HepG2 (cell line): Measurements from ENCODE around the gene TMEM233.

Experiments
- FOXA3 ChIP-seq: IDR thresholded peaks from 2 replicates; pipeline ENCODE4 v1.6.1; 2016; ENCODE audit warnings: missing genetic modification reagents, missing compliant biosample characterization
- TCF7L2 ChIP-seq: IDR thresholded peaks from 2 replicates; pipeline ENCODE4 v1.6.1; 2011; ENCODE audit warnings: mild to moderate bottlenecking, low read depth, low read length, moderate library complexity
- ZNF274 ChIP-seq: sonication (generic); formaldehyde crosslinking; IDR thresholded peaks from 2 replicates; pipeline ENCODE4 v1.5.1; 2020; ENCODE audit warnings: mild to moderate bottlenecking, missing genetic modification reagents
- ZNF512 ChIP-seq: sonication (generic); formaldehyde crosslinking; IDR thresholded peaks from 2 replicates; pipeline ENCODE4 v1.4.0; 2020; ENCODE audit warnings: mild to moderate bottlenecking, missing genetic modification reagents
- ZNF83 ChIP-seq: sonication (generic); formaldehyde crosslinking; IDR thresholded peaks from 2 replicates; pipeline ENCODE4 v1.4.0; 2020; ENCODE audit warnings: missing genetic modification reagents, mild to moderate bottlenecking, borderline replicate concordance
- TF ChIP-seq, protein P1 (sequence below): sonication (generic); formaldehyde crosslinking; IDR thresholded peaks from 2 replicates; pipeline ENCODE4 v1.5.0; 2020; ENCODE audit warnings: mild to moderate bottlenecking, missing genetic modification reagents, moderate library complexity

- no peak for TF ChIP-seq TCF7L2
- TF ChIP-seq ZNF83 (CRISPR knock-in tag): no peak
- TF ChIP-seq FOXA3 (CRISPR knock-in tag): no peak
- TF ChIP-seq ZNF274 (CRISPR knock-in tag): no peak
- no peak for TF ChIP-seq ZNF512
- TF ChIP-seq, protein P1, sequence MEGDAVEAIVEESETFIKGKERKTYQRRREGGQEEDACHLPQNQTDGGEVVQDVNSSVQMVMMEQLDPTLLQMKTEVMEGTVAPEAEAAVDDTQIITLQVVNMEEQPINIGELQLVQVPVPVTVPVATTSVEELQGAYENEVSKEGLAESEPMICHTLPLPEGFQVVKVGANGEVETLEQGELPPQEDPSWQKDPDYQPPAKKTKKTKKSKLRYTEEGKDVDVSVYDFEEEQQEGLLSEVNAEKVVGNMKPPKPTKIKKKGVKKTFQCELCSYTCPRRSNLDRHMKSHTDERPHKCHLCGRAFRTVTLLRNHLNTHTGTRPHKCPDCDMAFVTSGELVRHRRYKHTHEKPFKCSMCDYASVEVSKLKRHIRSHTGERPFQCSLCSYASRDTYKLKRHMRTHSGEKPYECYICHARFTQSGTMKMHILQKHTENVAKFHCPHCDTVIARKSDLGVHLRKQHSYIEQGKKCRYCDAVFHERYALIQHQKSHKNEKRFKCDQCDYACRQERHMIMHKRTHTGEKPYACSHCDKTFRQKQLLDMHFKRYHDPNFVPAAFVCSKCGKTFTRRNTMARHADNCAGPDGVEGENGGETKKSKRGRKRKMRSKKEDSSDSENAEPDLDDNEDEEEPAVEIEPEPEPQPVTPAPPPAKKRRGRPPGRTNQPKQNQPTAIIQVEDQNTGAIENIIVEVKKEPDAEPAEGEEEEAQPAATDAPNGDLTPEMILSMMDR: no peak
These were observed 17.3 kb upstream of the TMEM233 start for GRCh38 chr12:119576118-119576810.
